ENCODE data around the gene MXD4. TPM values are rescaled to one million over a fixed set of nuclear protein-coding genes. Genes with fewer than 3 reads are reported as not detected.

MXD4 gene
- total RNA-seq, 1 experiment from 2014 or later = 11.7 TPM

DNA sequence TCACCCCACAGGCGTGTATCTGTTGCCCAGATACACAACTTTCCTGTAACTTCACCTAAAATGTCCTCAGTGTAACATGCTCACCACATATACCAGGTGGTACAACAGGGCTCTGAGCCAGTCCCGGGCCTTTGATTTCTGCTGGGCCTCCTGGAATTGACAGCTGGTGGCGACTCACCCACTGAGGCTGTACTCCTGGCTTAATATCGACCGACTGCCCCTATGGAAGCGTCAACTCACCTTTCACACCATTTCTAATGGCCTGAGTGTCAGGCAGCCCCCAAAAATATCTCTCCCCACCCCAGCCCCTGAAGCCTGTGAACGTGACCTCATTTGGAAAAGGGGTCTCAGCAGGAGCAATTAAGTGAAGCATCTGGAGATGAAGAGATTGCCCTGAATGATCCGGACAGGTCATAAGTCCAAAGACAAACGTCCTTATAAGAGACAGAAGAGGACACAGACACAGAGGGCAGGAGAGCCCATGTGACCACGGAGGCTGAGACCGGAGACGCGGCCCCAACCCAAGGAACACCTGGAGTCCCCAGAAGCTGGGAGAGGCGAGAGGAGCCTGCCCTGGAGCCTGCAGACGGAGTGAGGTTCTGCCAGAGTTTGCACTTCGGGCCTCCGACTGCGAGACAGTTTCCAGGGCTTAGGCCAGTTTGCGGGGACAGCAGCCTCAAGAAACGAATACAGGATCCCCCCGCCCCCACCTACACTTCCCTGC, 12.6 kb upstream of the MXD4 start:
- Histone ChIP-seq H3K36me3 (no peaks in the 10 kb centered on the region), H3K4me1 (replicated peaks) (no peaks in the 10 kb centered on the region), H3K27me3 (replicated peaks) (no peaks in the 10 kb centered on the region), H3K27ac (no peak overlapping the region), H3K4me3 (no peak overlapping the region), H3K9me3 (replicated peaks) (no peaks in the 10 kb centered on the region)
- no peak for DNase-seq (ENCODE audit: low read depth in 1 of 2, low spot score in 2 of 2)

DNA sequence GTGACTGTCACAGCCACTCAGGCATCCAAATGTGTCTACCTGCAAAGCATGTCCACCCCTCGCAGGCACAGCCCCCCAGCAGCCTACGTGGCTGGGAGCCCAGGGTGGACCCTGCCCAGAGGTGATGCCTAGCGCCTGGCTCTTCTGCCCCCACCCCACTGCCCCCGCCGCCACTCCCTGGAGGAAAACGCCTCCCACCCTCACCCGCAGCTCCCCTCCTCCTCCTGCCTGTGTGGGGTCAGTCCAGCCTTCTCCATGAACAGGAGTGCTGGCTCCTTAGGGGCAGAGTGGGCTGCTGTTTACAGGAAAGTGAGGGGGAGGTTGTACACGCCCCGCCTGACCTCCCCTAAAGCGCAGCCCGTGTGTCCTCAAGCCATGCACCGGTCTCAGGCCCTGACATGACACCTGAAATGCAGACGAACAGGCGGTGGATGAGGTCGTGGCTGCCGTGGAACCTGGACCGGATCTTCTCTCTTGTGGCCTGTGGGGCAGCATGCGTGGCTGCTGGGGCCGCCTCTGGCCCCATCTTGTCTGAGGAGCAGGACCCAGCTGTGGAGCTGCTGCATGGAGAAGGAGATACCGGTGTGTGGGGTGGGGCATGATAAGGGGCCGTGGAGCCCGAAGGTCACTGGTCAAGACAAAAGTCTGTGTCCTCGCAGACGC, 11.9 kb upstream of the MXD4 start:
- H3K4me3 ChIP-seq = no peak overlapping the region
- no peaks in the 10 kb centered on the region for H3K27me3 ChIP-seq (replicated peaks)
- no peak overlapping the region for H3K27ac ChIP-seq
- H3K9me3 ChIP-seq (replicated peaks) = no peaks in the 10 kb centered on the region
- no peak for DNase-seq (ENCODE audit: low read depth in 1 of 2, low spot score in 2 of 2)
- no peaks in the 10 kb centered on the region for H3K4me1 ChIP-seq (replicated peaks)
- H3K36me3 ChIP-seq = no peaks in the 10 kb centered on the region

DNA sequence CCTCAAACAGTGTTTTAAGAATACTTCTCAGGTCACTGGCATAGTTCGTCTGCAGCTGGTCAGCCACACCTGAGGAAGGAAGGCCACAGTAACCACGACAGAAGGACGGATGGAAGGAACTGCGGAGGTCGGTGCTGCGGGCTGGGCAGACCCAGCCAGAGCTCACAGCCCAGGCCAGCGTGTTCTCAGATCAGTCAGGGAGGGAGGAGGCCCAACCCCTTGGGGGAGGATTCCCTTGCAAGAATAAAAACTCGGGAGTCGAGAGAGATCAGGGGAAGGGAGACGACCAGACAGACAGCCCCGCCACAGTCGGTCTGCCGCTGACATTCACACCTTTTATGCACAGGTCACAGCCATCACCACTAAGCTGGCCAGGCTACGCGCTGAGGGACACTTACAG, 11.3 kb upstream of the MXD4 start:
- H3K36me3 ChIP-seq = no peaks in the 10 kb centered on the region

DNA sequence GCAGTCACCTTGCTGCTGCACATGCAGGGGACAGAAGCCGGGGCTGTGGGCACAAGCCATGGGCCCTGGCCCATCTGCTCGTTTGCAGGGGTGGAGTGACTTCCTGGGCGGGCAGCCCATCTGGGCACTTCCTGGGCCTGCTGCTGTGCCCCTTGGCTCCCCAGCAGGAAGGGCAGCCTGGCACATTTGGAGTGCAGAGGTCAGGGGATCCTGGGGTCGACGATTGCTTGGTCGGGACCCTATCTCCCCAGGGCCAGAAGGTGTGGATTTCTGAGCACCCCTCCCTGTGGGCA, 10.9 kb upstream of the MXD4 start:
- Histone ChIP-seq H3K4me3 (no peak overlapping the region), H3K27ac (no peak overlapping the region), H3K36me3 (no peaks in the 10 kb centered on the region), H3K4me1 (replicated peaks) (no peaks in the 10 kb centered on the region), H3K9me3 (replicated peaks) (no peaks in the 10 kb centered on the region), H3K27me3 (replicated peaks) (no peaks in the 10 kb centered on the region)
- DNase-seq (ENCODE audit: low read depth in 1 of 2, low spot score in 2 of 2) = no peak

More for the DNA sequence above, 11.3 kb upstream of the MXD4 start:
- Histone ChIP-seq H3K27me3 (replicated peaks) (no peaks in the 10 kb centered on the region), H3K4me3 (no peak overlapping the region), H3K9me3 (replicated peaks) (no peaks in the 10 kb centered on the region), H3K4me1 (replicated peaks) (no peaks in the 10 kb centered on the region), H3K27ac (no peak overlapping the region)
- DNase-seq (ENCODE audit: low read depth in 1 of 2, low spot score in 2 of 2) = no peak

DNA sequence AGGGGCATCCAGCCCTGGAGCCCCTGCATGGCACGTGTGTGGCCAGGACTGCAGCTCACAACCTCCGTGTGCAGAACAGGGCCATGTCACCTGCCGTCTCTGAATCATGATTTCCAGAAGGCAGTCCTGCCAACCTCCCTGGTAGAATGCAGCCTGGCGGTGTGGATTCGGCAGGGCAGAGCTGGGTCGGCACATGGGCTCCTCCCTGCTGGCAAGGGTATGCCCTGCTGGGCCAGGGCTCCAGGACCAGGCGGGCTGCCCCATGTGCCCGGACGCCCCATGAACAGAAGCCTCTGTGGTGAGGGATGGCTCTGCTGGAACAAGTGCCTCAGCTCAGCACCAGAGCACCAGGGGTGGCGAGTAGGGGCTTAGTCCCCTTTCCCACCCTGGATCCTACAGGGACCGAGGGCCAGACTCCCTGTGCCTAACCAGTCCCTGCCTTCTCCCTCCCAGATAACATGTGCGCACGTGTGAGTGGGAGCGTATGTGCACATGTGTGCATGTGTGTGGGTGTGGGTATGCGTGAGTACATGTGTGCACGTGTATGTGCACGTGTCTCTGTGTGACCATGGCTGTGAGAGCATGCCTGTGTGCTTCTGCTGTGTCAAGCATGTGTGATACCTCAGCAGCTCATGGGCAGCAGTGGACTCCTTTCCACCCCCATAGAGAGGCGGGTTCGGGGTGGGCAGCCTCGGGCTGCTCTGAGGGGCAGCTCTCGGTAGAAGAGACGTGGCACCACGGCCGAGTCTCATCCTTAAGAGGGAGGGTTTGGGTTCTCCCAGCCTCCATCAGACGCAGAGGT, 10.3 kb upstream of the MXD4 start:
- no peak for DNase-seq (ENCODE audit: low read depth in 1 of 2, low spot score in 2 of 2)
- no peaks in the 10 kb centered on the region for H3K9me3 ChIP-seq (replicated peaks)
- H3K4me1 ChIP-seq (replicated peaks) = no peaks in the 10 kb centered on the region
- H3K36me3 ChIP-seq = no peaks in the 10 kb centered on the region
- H3K27me3 ChIP-seq (replicated peaks) = no peaks in the 10 kb centered on the region
- no peak overlapping the region for H3K27ac ChIP-seq
- H3K4me3 ChIP-seq = no peak overlapping the region

DNA sequence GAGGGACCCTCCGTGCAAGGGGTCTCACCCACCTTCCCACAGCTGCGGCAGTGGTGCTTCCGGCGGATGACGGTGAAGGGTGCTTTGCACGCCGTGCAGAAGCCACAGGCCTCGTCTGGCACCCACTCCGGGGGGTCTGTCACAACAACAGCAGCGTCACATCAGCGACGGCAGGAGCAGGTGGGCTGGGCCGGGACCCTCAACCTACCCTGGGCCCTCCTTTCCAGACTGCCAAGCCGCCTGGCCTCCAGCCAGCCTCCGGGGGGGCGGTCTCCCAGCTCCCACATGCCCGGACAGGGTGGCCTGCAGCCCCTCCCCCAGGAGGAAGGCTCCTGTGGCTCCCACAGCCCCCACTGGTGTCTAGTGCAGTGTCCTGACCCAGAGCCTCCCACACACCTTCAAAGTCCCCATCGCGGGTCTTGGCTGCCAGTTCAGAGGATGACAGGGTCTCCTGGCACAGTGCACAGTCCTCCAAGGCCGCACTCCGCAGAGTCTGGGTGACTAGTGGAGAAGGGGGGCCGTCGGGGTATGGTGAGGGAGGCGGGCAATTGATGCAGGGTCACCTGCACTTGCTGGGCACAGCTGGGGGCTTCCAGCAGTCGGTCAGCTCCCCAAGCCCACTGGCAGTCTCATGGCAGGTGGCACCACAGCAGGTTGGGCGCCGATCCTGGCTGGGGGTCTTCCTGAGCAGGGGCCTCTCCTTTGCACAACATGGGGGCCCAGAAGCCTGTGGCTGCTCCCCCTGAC, 9.5 kb upstream of the MXD4 start:
- H3K27me3 ChIP-seq (replicated peaks) = no peaks in the 10 kb centered on the region
- H3K36me3 ChIP-seq = no peaks in the 10 kb centered on the region
- no peak overlapping the region for H3K4me3 ChIP-seq
- no peak overlapping the region for H3K27ac ChIP-seq
- H3K9me3 ChIP-seq (replicated peaks) = no peaks in the 10 kb centered on the region
- no peak for DNase-seq (ENCODE audit: low read depth in 1 of 2, low spot score in 2 of 2)
- no peaks in the 10 kb centered on the region for H3K4me1 ChIP-seq (replicated peaks)

GRCh38 chr4:2270341-2271165, 8.6 kb upstream of the MXD4 start:
- DNase-seq (ENCODE audit: low read depth in 1 of 2, low spot score in 2 of 2) = no peak
- H3K4me3 ChIP-seq = no peak overlapping the region

DNA sequence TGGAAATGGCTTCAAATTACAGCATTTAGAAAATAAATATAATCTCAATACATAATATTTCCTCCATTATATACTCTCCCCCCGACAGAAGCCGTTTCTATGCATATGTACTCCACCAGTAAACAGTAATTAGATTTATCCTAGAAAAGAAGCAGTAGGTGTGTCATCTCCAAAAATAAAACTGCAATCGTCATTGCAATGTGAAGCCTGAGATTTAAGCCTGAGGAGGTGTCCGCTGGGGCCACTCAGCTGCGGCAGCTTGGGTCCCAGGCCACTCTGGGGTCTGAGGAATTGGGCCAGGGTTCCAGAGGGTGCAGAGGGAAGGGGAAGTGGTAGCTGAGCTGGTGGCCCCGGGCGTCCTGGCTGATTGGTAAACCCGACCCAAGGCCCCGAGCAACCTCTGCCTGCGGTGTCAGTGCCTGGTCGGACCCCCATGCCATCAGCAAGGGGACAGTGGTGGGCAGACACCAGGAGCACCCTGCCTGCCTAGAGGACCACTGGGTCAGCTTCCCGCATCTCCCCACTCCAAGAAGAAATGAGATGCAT, 7.8 kb upstream of the MXD4 start:
- no peak overlapping the region for H3K27ac ChIP-seq
- H3K4me1 ChIP-seq (replicated peaks) = no peaks in the 10 kb centered on the region
- no peaks in the 10 kb centered on the region for H3K36me3 ChIP-seq
- no peaks in the 10 kb centered on the region for H3K27me3 ChIP-seq (replicated peaks)
- DNase-seq (ENCODE audit: low read depth in 1 of 2, low spot score in 2 of 2) = no peak
- H3K4me3 ChIP-seq = no peak overlapping the region
- H3K9me3 ChIP-seq (replicated peaks) = no peaks in the 10 kb centered on the region

More at GRCh38 chr4:2270341-2271165, 8.6 kb upstream of the MXD4 start:
- Histone ChIP-seq H3K36me3 (no peaks in the 10 kb centered on the region), H3K9me3 (replicated peaks) (no peaks in the 10 kb centered on the region), H3K27me3 (replicated peaks) (no peaks in the 10 kb centered on the region), H3K27ac (no peak overlapping the region), H3K4me1 (replicated peaks) (no peaks in the 10 kb centered on the region)

DNA sequence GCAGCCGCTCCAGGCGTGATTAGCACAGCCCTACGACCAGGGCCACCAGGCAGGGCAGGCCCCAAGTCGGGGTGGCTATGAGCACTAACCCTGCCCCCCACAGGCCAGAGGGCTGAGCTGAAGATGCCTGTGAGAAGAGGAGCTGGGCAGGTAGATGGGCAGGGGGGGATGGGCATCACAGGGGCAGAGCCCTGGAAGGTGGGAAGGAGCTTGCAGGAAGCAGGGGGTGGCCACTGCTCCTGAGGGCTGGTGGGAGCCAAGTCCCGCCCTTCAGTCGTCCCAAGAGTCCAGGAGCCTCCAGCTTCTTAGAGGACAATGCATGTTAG, 7.3 kb upstream of the MXD4 start:
- no peaks in the 10 kb centered on the region for H3K9me3 ChIP-seq (replicated peaks)
- no peaks in the 10 kb centered on the region for H3K36me3 ChIP-seq
- no peak overlapping the region for H3K27ac ChIP-seq
- DNase-seq (ENCODE audit: low read depth in 1 of 2, low spot score in 2 of 2) = no peak
- no peaks in the 10 kb centered on the region for H3K27me3 ChIP-seq (replicated peaks)
- no peaks in the 10 kb centered on the region for H3K4me1 ChIP-seq (replicated peaks)
- no peak overlapping the region for H3K4me3 ChIP-seq

GRCh38 chr4:2268357-2269205, 6.7 kb upstream of the MXD4 start:
- Histone ChIP-seq H3K27me3 (replicated peaks) (no peaks in the 10 kb centered on the region), H3K36me3 (no peaks in the 10 kb centered on the region), H3K4me3 (no peak overlapping the region), H3K4me1 (replicated peaks) (no peaks in the 10 kb centered on the region), H3K9me3 (replicated peaks) (no peaks in the 10 kb centered on the region), H3K27ac (no peak overlapping the region)
- no peak for DNase-seq (ENCODE audit: low read depth in 1 of 2, low spot score in 2 of 2)

GRCh38 chr4:2267841-2268240, 5.9 kb upstream of the MXD4 start:
- H3K36me3 ChIP-seq = no peaks in the 10 kb centered on the region
- no peaks in the 10 kb centered on the region for H3K27me3 ChIP-seq (replicated peaks)
- H3K4me1 ChIP-seq (replicated peaks) = no peaks in the 10 kb centered on the region; the same call in 1 of the 2 replicates
- no peak for DNase-seq (ENCODE audit: low read depth in 1 of 2, low spot score in 2 of 2)
- H3K9me3 ChIP-seq (replicated peaks) = no peaks in the 10 kb centered on the region
- no peak overlapping the region for H3K27ac ChIP-seq
- no peak overlapping the region for H3K4me3 ChIP-seq

GRCh38 chr4:2267320-2267811, 5.5 kb upstream of the MXD4 start:
- Histone ChIP-seq H3K36me3 (no peaks in the 10 kb centered on the region), H3K4me3 (no peak overlapping the region), H3K9me3 (replicated peaks) (no peaks in the 10 kb centered on the region), H3K27me3 (replicated peaks) (no peaks in the 10 kb centered on the region), H3K27ac (no peak overlapping the region), H3K4me1 (replicated peaks) (no peaks in the 10 kb centered on the region; the same call in 1 of the 2 replicates)
- DNase-seq (ENCODE audit: low read depth in 1 of 2, low spot score in 2 of 2) = no peak
